CD14-positive monocyte (primary cell): Measurements from ENCODE around the gene SEC16A. TPM values are rescaled to one million over a fixed set of nuclear protein-coding genes. Genes with fewer than 3 reads are reported as not detected.
A peak's percentile ranks its signal among the peaks of the same experiment; 100 is the strongest.

Experiments
- DNase-seq, 3 donors: peaks; one replicate each; pipeline ENCODE4 v3.0.0-alpha.2; 2011 to 2022
- H2AFZ ChIP-seq: 2 replicates; pipeline ENCODE4 v1.6.0; 2012; ENCODE audit warnings: mild to moderate bottlenecking, low read depth, low read length, inconsistent platforms; ENCODE audit not compliant: insufficient read depth, poor library complexity, severe bottlenecking
- H3K27ac ChIP-seq, 2 donors: 1 replicate in 1 of 2; 2 replicates in 1 of 2; pipeline ENCODE4 v1.5.1; 2012 to 2013; ENCODE audit warnings: low read length in 2 of 2, control low read depth in 1 of 2, inconsistent platforms in 1 of 2, low read depth in 1 of 2, mild to moderate bottlenecking in 1 of 2
- H3K27me3 ChIP-seq, 2 donors: one replicate each; pipeline versions ENCODE4 v1.6.0 to v1.6.1; 2011 to 2013; ENCODE audit warnings: low read length in 2 of 2; ENCODE audit not compliant: control insufficient read depth in 2 of 2, insufficient read depth in 2 of 2
- H3K36me3 ChIP-seq, 2 donors: replicated peaks in 1 of 2; 1 replicate in 1 of 2; 2 replicates in 1 of 2; pipeline versions ENCODE4 v1.5.1 to v1.6.1; 2012 to 2013; ENCODE audit warnings: low read length in 2 of 2, control low read depth in 1 of 2, inconsistent platforms in 1 of 2, mild to moderate bottlenecking in 1 of 2; ENCODE audit not compliant: insufficient read depth in 2 of 2, control insufficient read depth in 1 of 2
- H3K4me1 ChIP-seq, 2 donors: 1 replicate in 1 of 2; 2 replicates in 1 of 2; pipeline versions ENCODE4 v1.5.1 to v1.6.1; 2012 to 2013; ENCODE audit warnings: low read length in 2 of 2, control low read depth in 1 of 2, inconsistent platforms in 1 of 2, mild to moderate bottlenecking in 1 of 2, moderate library complexity in 1 of 2; ENCODE audit not compliant: insufficient read depth in 2 of 2, control insufficient read depth in 1 of 2
- H3K4me2 ChIP-seq: replicated peaks from 2 replicates; pipeline ENCODE3; 2012; ENCODE audit warnings: low read length, moderate library complexity, mild to moderate bottlenecking; ENCODE audit not compliant: poor library complexity, severe bottlenecking; ENCODE audit errors: extremely low read depth
- H3K4me3 ChIP-seq, 3 experiments: fragments of 200-600 bp in 1 of 3; sonication (generic) in 1 of 3; replicated peaks in 1 of 3; 1 replicate in 2 of 3; 2 replicates in 1 of 3; pipeline ENCODE4 v1.5.1; 2011 to 2013; ENCODE audit warnings: low read length in 3 of 3, mild to moderate bottlenecking in 3 of 3, control low read depth in 2 of 3, low read depth in 2 of 3, inconsistent platforms in 1 of 3, moderate library complexity in 1 of 3
- H3K79me2 ChIP-seq: 2 replicates; pipeline ENCODE4 v1.6.0; 2012; ENCODE audit warnings: mild to moderate bottlenecking, control low read depth, inconsistent platforms, low read length, moderate library complexity; ENCODE audit not compliant: insufficient read depth
- H3K9ac ChIP-seq: 2 replicates; pipeline ENCODE4 v1.6.0; 2017; ENCODE audit warnings: low read length, mild to moderate bottlenecking; ENCODE audit not compliant: insufficient read depth, poor library complexity, severe bottlenecking
- H3K9me3 ChIP-seq, 2 donors: replicated peaks in 1 of 2; 1 replicate in 1 of 2; 2 replicates in 1 of 2; pipeline versions ENCODE4 v1.5.1 to v1.6.1; 2012 to 2013; ENCODE audit warnings: low read length in 2 of 2, control low read depth in 1 of 2; ENCODE audit not compliant: control insufficient read depth in 1 of 2, insufficient read depth in 1 of 2
- H4K20me1 ChIP-seq: 2 replicates; pipeline ENCODE4 v1.6.0; 2012; ENCODE audit warnings: mild to moderate bottlenecking, low read length, control low read depth, moderate library complexity; ENCODE audit not compliant: insufficient read depth
- H3K27ac Mint-ChIP-seq, 7 donors: one replicate each; pipeline ENCODE4 v1.8.0; 2020; ENCODE audit warnings: mild to moderate bottlenecking in 7 of 7, mixed read lengths in 7 of 7, moderate library complexity in 6 of 7, inconsistent platforms in 2 of 7
- H3K27me3 Mint-ChIP-seq, 3 donors: one replicate each; pipeline ENCODE4 v1.8.0; 2021 to 2022; ENCODE audit warnings: low read depth in 3 of 3, mild to moderate bottlenecking in 3 of 3, mixed read lengths in 3 of 3, moderate library complexity in 3 of 3, inconsistent platforms in 1 of 3
- H3K36me3 Mint-ChIP-seq, 2 donors: one replicate each; pipeline ENCODE4 v1.8.0; 2020; ENCODE audit warnings: mixed read lengths in 2 of 2, inconsistent platforms in 1 of 2, mild to moderate bottlenecking in 1 of 2
- H3K4me1 Mint-ChIP-seq: one replicate; pipeline ENCODE4 v1.8.0; 2020; ENCODE audit warnings: mild to moderate bottlenecking, mixed read lengths
- H3K4me3 Mint-ChIP-seq, 2 donors: one replicate each; pipeline ENCODE4 v1.8.0; 2020; ENCODE audit warnings: mild to moderate bottlenecking in 2 of 2, mixed read lengths in 2 of 2, moderate library complexity in 1 of 2
- H3K9me3 Mint-ChIP-seq, 7 donors: one replicate each; pipeline ENCODE4 v1.8.0; 2020 to 2022; ENCODE audit warnings: mixed read lengths in 7 of 7, mild to moderate bottlenecking in 6 of 7, moderate library complexity in 6 of 7, inconsistent platforms in 2 of 7
- CTCF ChIP-seq: fragments of 200-600 bp; IDR thresholded peaks from one replicate; pipeline ENCODE4 v1.8.0; 2022; ENCODE audit warnings: antibody characterized with exemption, mild to moderate bottlenecking
- WGBS: methylation state at CpG from one replicate; pipeline ENCODE4 v1.1.5; 2013; ENCODE audit warnings: missing lambda C conversion rate; ENCODE audit not compliant: insufficient coverage; 5-methylcytosine and 5-hydroxymethylcytosine counted together
- intact Hi-C, 2 donors: fragments of 100-400 bp; cut with micrococcal nuclease; formaldehyde crosslinking; loops; one replicate each; pipeline versions ENCODE4 v1.15.0 to v1.15.1; 2023
- polyA plus RNA-seq, 3 donors: library from polyadenylated mRNA; depleted of rRNA in 1 of 3; unstranded in 2 of 3; stranded (reverse) in 1 of 3; fragments of 300-500 nt in 2 of 3; fragments of >200 nt in 1 of 3; fragmentation: Illumina TruSeq in 2 of 3; gene quantifications; 1 replicate in 2 of 3; 2 replicates in 1 of 3; pipeline ENCODE4 v1.2.3, GENCODE V29; 2012 to 2021

SEC16A gene
- polyA plus RNA-seq, 3 donors, result 11.1 to 36.8 (median 19.1) TPM

- 91% methylated on average over 26 of the region's 26 CpGs for WGBS
Observed at GRCh38 chr9:136492978-136493522, 10.2 kb upstream of the SEC16A start.

GRCh38 chr9:136489731-136490130 is 6.9 kb upstream of the SEC16A start:
- Mint-ChIP-seq H3K27me3 (peaks cover 0 to 17% (median 14%) of the 10 kb centered on the region in 3 donors), H3K36me3 (no peaks in the 10 kb centered on the region), H3K4me1 (peaks cover 5% of the 10 kb centered on the region), H3K4me3 (peak overlapping the region in 1 of 2 donors; percentile 35), H3K9me3 (peaks cover 0 to 5% (median 2%) of the 10 kb centered on the region in 7 donors), H3K27ac (peak overlapping the region in 1 of 7 donors; percentile 70)
- H3K79me2 ChIP-seq, result no peaks in the 10 kb centered on the region
- 96% methylated on average over 12 of the region's 17 CpGs for WGBS
- intact Hi-C loops, result loop anchor here (5.0 to 10.0 kb wide), 5 partner anchors 58 to 235 kb away; partner anchors contain the start of genes NOTCH1 (in 2 of the 2), AGPAT2 (in 1 of the 2) and DNLZ (in 1 of the 2)
- no peak overlapping the region for H3K4me3 ChIP-seq
- peaks cover 0 to 4% of the 10 kb centered on the region in 2 donors for H3K27me3 ChIP-seq
- H3K36me3 ChIP-seq, result peaks cover 3 to 4% of the 10 kb centered on the region in 2 donors
- no peak for DNase-seq
- H4K20me1 ChIP-seq, result peaks cover 29% of the 10 kb centered on the region
- no peak overlapping the region for H3K9ac ChIP-seq
- no peak overlapping the region for H3K27ac ChIP-seq
- no peak for TF ChIP-seq CTCF
- H3K4me1 ChIP-seq, result peaks cover 3 to 9% of the 10 kb centered on the region in 2 donors
- H3K9me3 ChIP-seq, result peaks cover 0 to 2% of the 10 kb centered on the region in 2 donors
- no peak overlapping the region for H3K4me2 ChIP-seq
- H2AFZ ChIP-seq, result no peak overlapping the region

More at GRCh38 chr9:136492978-136493522, 10.2 kb upstream of the SEC16A start:
- Mint-ChIP-seq H3K4me1 (peaks cover 2% of the 10 kb centered on the region), H3K4me3 (no peak overlapping the region), H3K27me3 (peaks cover 0 to 10% (median 8%) of the 10 kb centered on the region in 3 donors), H3K36me3 (peaks cover 16 to 31% of the 10 kb centered on the region in 2 donors), H3K9me3 (peaks cover 0 to 5% (median 2%) of the 10 kb centered on the region in 7 donors), H3K27ac (no peak overlapping the region)
- Histone ChIP-seq H2AFZ (no peak overlapping the region), H3K27me3 (peaks cover 0 to 2% of the 10 kb centered on the region in 2 donors), H3K27ac (no peak overlapping the region), H4K20me1 (peaks cover 56% of the 10 kb centered on the region), H3K4me2 (no peak overlapping the region), H3K4me1 (no peaks in the 10 kb centered on the region), H3K9me3 (peaks cover 0 to 2% of the 10 kb centered on the region in 2 donors), H3K4me3 (no peak overlapping the region), H3K79me2 (no peaks in the 10 kb centered on the region), H3K9ac (no peak overlapping the region), H3K36me3 (peaks cover 36 to 37% of the 10 kb centered on the region in 2 donors)
- no peak for TF ChIP-seq CTCF
- no peak for DNase-seq
- intact Hi-C loops, result no loop called here
